ENCODE data around the gene GNB2.

- no peak for TF ChIP-seq POLR2A (IDR thresholded peaks at IDR 0.05; ENCODE audit: low read depth, low read length)
- no peak for TF ChIP-seq POLR2AphosphoS5 (IDR thresholded peaks at IDR 0.05; ENCODE audit: low read depth, low read length)
- no peak for TF ChIP-seq TAF1 (IDR thresholded peaks at IDR 0.05; ENCODE audit: low read depth, low read length)
Measured at GRCh38 chr7:100692578-100692961, 19.0 kb downstream of the GNB2 start.
